K562 (cell line): ENCODE data around the gene TMEM11. TPM values are rescaled to one million over a fixed set of nuclear protein-coding genes. Genes with fewer than 3 reads are reported as not detected.

ENCODE experiments used
- ATAC-seq: fragments of 200-7000 bp; cut with Tn5 transposase; 3 replicates; pipeline ENCODE4 v1.9.1; 2020; ENCODE audit warnings: moderate library complexity
- BruUV-seq: library from RNA; stranded (reverse); fragments of 400-500 nt; replicated peaks from 2 replicates; lab custom pipeline; 2021; lab: Mats Ljungman, UMichigan
- CTCF ChIA-PET: fragments of 300-600 bp; formaldehyde crosslinking; extraction: SDS; loops from one replicate; lab custom pipeline; 2021; ENCODE audit warnings: low intra/inter-chr PET ratio; lab: Yijun Ruan, JAX
- POLR2A ChIA-PET: fragments of 300-600, 350-650 bp; sonication (Branson Sonifier 250); formaldehyde crosslinking; extraction: SDS; loops from one replicate; lab custom pipeline; 2021; ENCODE audit warnings: antibody characterized with exemption, inconsistent platforms; lab: Yijun Ruan, JAX
- DNase-seq, 4 experiments: peaks; one replicate each; pipeline versions ENCODE4 v3.0.0 to v3.0.0-alpha.2; 2011 to 2018; ENCODE audit warnings: low spot score in 3 of 4, mixed read lengths in 3 of 4; ENCODE audit errors: extremely low read depth in 1 of 4
- FAIRE-seq: peaks from 2 replicates; lab custom pipeline; 2011; peaks lifted over from hg19 to GRCh38; lab: Jason Lieb, UNC
- H2AFZ ChIP-seq: 2 replicates; pipeline ENCODE4 v1.6.0; 2011; ENCODE audit warnings: low read depth, low read length, control low read depth, inconsistent platforms
- H3K27ac ChIP-seq: fragments of 200-600 bp; 3 replicates; pipeline ENCODE4 v1.8.0; 2011; ENCODE audit warnings: low read depth, mild to moderate bottlenecking, control low read depth, inconsistent platforms, low read length, moderate library complexity, mixed read lengths; ENCODE audit errors: extremely low read depth
- H3K27me3 ChIP-seq, 2 experiments: fragments of 300-600 bp in 1 of 2; 2 replicates in 1 of 2; 3 replicates in 1 of 2; pipeline versions ENCODE4 v1.6.0 to v1.8.0; 2011; ENCODE audit warnings: inconsistent platforms in 2 of 2, low read length in 2 of 2, mild to moderate bottlenecking in 1 of 2, mixed read lengths in 1 of 2, moderate library complexity in 1 of 2; ENCODE audit not compliant: control insufficient read depth in 2 of 2, insufficient read depth in 2 of 2
- H3K36me3 ChIP-seq: fragments of 300-600 bp; 3 replicates; pipeline ENCODE4 v1.8.0; 2011; ENCODE audit warnings: mild to moderate bottlenecking, low read length, inconsistent platforms; ENCODE audit not compliant: control insufficient read depth, insufficient read depth
- H3K4me1 ChIP-seq, 2 experiments: fragments of 200-600 bp in 1 of 2; replicated peaks in 1 of 2; 2 replicates in 1 of 2; 3 replicates in 1 of 2; pipeline versions ENCODE4 v1.5.1 to v1.8.0; 2011; ENCODE audit warnings: inconsistent platforms in 2 of 2, low read length in 2 of 2, mild to moderate bottlenecking in 1 of 2, mixed read lengths in 1 of 2, moderate library complexity in 1 of 2; ENCODE audit not compliant: control insufficient read depth in 2 of 2, insufficient read depth in 2 of 2
- H3K4me2 ChIP-seq: 2 replicates; pipeline ENCODE4 v1.6.1; 2011; ENCODE audit warnings: low read length, control low read depth, inconsistent platforms, mixed read lengths; ENCODE audit not compliant: insufficient read depth
- H3K4me3 ChIP-seq: fragments of 200-600 bp; sonication (generic), shearing (Covaris generic); 2 replicates; pipeline ENCODE4 v1.5.1; 2016; ENCODE audit warnings: control low read depth, inconsistent platforms
- H3K79me2 ChIP-seq: fragments of 200-600 bp; 3 replicates; pipeline ENCODE4 v1.8.0; 2011; ENCODE audit warnings: low read length, inconsistent platforms; ENCODE audit not compliant: control insufficient read depth, insufficient read depth
- H3K9ac ChIP-seq, 2 experiments: 2 replicates each; pipeline versions ENCODE4 v1.6.0 to v1.6.1; 2011; ENCODE audit warnings: low read depth in 2 of 2, low read length in 2 of 2, control low read depth in 1 of 2, inconsistent platforms in 1 of 2, mild to moderate bottlenecking in 1 of 2, mixed read lengths in 1 of 2; ENCODE audit not compliant: insufficient read depth in 1 of 2
- H3K9me1 ChIP-seq: one replicate; pipeline ENCODE4 v1.6.0; 2011; ENCODE audit warnings: inconsistent platforms, mild to moderate bottlenecking, low read length, moderate library complexity; ENCODE audit not compliant: control insufficient read depth, insufficient read depth
- H3K9me3 ChIP-seq: replicated peaks from 2 replicates; pipeline ENCODE4 v1.5.1; 2011; ENCODE audit warnings: low read depth, low read length, inconsistent platforms; ENCODE audit not compliant: control insufficient read depth, insufficient read depth
- H4K20me1 ChIP-seq: replicated peaks from 2 replicates; pipeline ENCODE4 v1.6.1; 2011; ENCODE audit warnings: low read length, inconsistent platforms, mixed read lengths; ENCODE audit not compliant: control insufficient read depth, insufficient read depth
- BCLAF1 ChIP-seq, 2 experiments: fragments of 450-650 bp in 1 of 2; IDR thresholded peaks; 2 replicates each; pipeline ENCODE4 v1.6.1; 2011 to 2017; ENCODE audit warnings: low read depth in 2 of 2, antibody characterized with exemption in 1 of 2, borderline replicate concordance in 1 of 2, low read length in 1 of 2, mild to moderate bottlenecking in 1 of 2, mixed read lengths in 1 of 2; ENCODE audit not compliant: control insufficient read depth in 1 of 2
- CSDE1 ChIP-seq, 2 experiments: fragments of 450-650 bp; IDR thresholded peaks; 2 replicates each; pipeline ENCODE4 v1.6.1; 2016; ENCODE audit warnings: mild to moderate bottlenecking in 1 of 2
- EP300 ChIP-seq: IDR thresholded peaks from 2 replicates; pipeline ENCODE4 v1.6.1; 2012; ENCODE audit warnings: low read length, improper control_type of control experiment
- EWSR1 ChIP-seq: fragments of 450-650 bp; IDR thresholded peaks from 2 replicates; pipeline ENCODE4 v1.6.1; 2018; ENCODE audit warnings: borderline replicate concordance, mild to moderate bottlenecking, low read depth, moderate library complexity; ENCODE audit not compliant: partially characterized antibody
- FUS ChIP-seq: fragments of 200-400 bp; formaldehyde crosslinking; optimal IDR thresholded peaks from 2 replicates; pipeline ENCODE3; 2017; ENCODE audit warnings: low read depth, low read length
- HDAC8 ChIP-seq: fragments of 450-650 bp; IDR thresholded peaks from 2 replicates; pipeline ENCODE4 v1.6.1; 2016; ENCODE audit warnings: mild to moderate bottlenecking, missing genetic modification characterization, moderate library complexity, missing compliant biosample characterization
- IRF9 ChIP-seq: fragments of 450-650 bp; IDR thresholded peaks from 2 replicates; pipeline ENCODE4 v1.6.1; 2016; ENCODE audit warnings: missing biosample characterization, missing genetic modification characterization
- KLF13 ChIP-seq: fragments of 450-650 bp; IDR thresholded peaks from 2 replicates; pipeline ENCODE4 v1.6.1; 2016; ENCODE audit warnings: missing genetic modification characterization, low read depth, mild to moderate bottlenecking, missing compliant biosample characterization, moderate library complexity, borderline replicate concordance
- L3MBTL2 ChIP-seq: fragments of 450-650 bp; IDR thresholded peaks from 2 replicates; pipeline ENCODE4 v1.6.1; 2016; ENCODE audit warnings: mild to moderate bottlenecking, moderate library complexity
- MAFG ChIP-seq: fragments of 450-650 bp; conservative IDR thresholded peaks from 2 replicates; pipeline ENCODE4 v1.6.1; 2016; ENCODE audit warnings: missing genetic modification characterization, missing compliant biosample characterization
- MYNN ChIP-seq, 2 experiments: sonication (generic); formaldehyde crosslinking in 1 of 2; IDR thresholded peaks; 2 replicates each; pipeline versions ENCODE4 v1.5.0 to v1.6.1; 2016 to 2020; ENCODE audit warnings: antibody characterized with exemption in 1 of 2, missing genetic modification reagents in 1 of 2
- NR1H2 ChIP-seq: sonication (generic); formaldehyde crosslinking; IDR thresholded peaks from 2 replicates; pipeline ENCODE4 v1.4.0; 2020; ENCODE audit warnings: mild to moderate bottlenecking, missing genetic modification reagents
- POLR3G ChIP-seq: IDR thresholded peaks from 2 replicates; pipeline ENCODE4 v1.6.1; 2011; ENCODE audit not compliant: insufficient read length, insufficient replicate concordance; ENCODE audit errors: extremely low read depth
- RUNX1 ChIP-seq: sonication (generic); IDR thresholded peaks from 2 replicates; pipeline ENCODE4 v1.6.1; 2016; ENCODE audit warnings: antibody characterized with exemption, low read depth
- SIN3B ChIP-seq: fragments of 450-650 bp; IDR thresholded peaks from 2 replicates; pipeline ENCODE4 v1.6.1; 2017; ENCODE audit warnings: low read depth, mild to moderate bottlenecking, moderate library complexity
- TBL1XR1 ChIP-seq, 2 experiments: IDR thresholded peaks; 2 replicates each; pipeline ENCODE4 v1.6.1; 2012; ENCODE audit warnings: improper control_type of control experiment in 2 of 2, low read length in 2 of 2, mild to moderate bottlenecking in 1 of 2
- TCFL5 ChIP-seq: fragments of 250-450 bp; sonication (Bioruptor Pico); conservative IDR thresholded peaks from 2 replicates; pipeline ENCODE4 v1.6.1; 2021; ENCODE audit warnings: mild to moderate bottlenecking, moderate library complexity, matching md5 sums
- ZBTB8A ChIP-seq: fragments of 450-650 bp; IDR thresholded peaks from 2 replicates; pipeline ENCODE4 v1.6.1; 2018; ENCODE audit warnings: mild to moderate bottlenecking, moderate library complexity; ENCODE audit not compliant: partially characterized antibody
- ZNF354B ChIP-seq: fragments of 250-450 bp; sonication (Bioruptor Pico); IDR thresholded peaks from 2 replicates; pipeline ENCODE4 v1.4.0; 2020
- whole genome bisulfite sequencing: fragments of 100-300 bp; shearing (Covaris generic); methylation state at CpG from one replicate; pipeline ENCODE4 v1.1.6; 2016; ENCODE audit warnings: low coverage, mixed read lengths; ENCODE audit not compliant: insufficient coverage; ENCODE audit errors: missing lambda C conversion rate; 5-methylcytosine and 5-hydroxymethylcytosine counted together
- in situ Hi-C: fragments of 300-500 bp; cut with MboI; formaldehyde crosslinking; loops from 4 replicates; pipeline ENCODE4 v1.15.0; 2018; ENCODE audit warnings: inconsistent platforms, mixed read lengths
- intact Hi-C: fragments of 100-400 bp; cut with micrococcal nuclease; formaldehyde crosslinking; loops from 2 replicates; pipeline ENCODE4 v1.14.2; 2022
- polyA plus RNA-seq, 8 experiments: library from polyadenylated mRNA; depleted of rRNA in 4 of 8; stranded (reverse) in 5 of 8; unstranded in 3 of 8; fragments of >200 nt; fragmentation: Nextera tagmentation in 2 of 8; fragmentation: Illumina TruSeq in 1 of 8; extraction: Ambion mirVana in 2 of 8; extraction: Trizol in 1 of 8; gene quantifications; 2 replicates each; pipeline versions ENCODE4 v1.2.1 to v1.2.3, GENCODE V29; 2011 to 2014; ENCODE audit warnings: inconsistent platforms in 1 of 8, missing spikeins in 1 of 8
- total RNA-seq, 7 experiments: library from RNA; depleted of rRNA in 6 of 7; stranded (reverse); fragments of >200 nt in 6 of 7; fragmentation: Illumina TruSeq in 2 of 7; extraction: Trizol in 2 of 7; gene quantifications; 2 replicates each; pipeline versions ENCODE4 v1.2.1 to v1.2.3, GENCODE V29; 2011 to 2021; ENCODE audit warnings: low replicate concordance in 1 of 7

TMEM11 gene
- total and polyA plus RNA-seq, 9 of the 15 experiments (the other 6 are each of a cell fraction or from before 2014, with no cell fraction given): 12.0 to 40.7 (median 30.0) TPM

DNA sequence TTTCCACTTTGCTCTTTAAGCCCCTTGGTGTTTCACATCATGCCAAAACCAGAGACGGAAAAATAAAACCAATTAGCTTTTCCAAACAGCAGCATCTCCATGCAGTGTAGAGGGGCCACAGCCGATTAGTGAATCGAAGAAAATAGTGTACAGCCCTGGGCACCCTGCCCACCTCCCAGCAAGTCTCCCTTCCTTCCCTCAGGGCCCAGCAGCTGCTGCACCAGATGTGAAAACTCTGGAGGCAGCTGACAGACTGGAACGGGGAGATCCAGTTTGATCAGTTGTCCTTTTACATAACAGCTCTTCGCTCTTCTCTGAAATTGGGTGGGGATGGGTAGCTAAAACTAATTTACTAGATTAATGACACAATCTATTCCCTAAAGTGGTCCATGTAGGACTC is 19.3 kb downstream of the TMEM11 start:
- peaks cover 7% of the 10 kb centered on the region for H3K9me1 ChIP-seq
- H3K9ac ChIP-seq: no peak overlapping the region
- peaks cover 0 to 12% of the 10 kb centered on the region in 2 experiments; a peak in 2 of 5 replicates for H3K4me1 ChIP-seq
- no peak overlapping the region for H3K27ac ChIP-seq
- WGBS: 84% methylated on average over 5 of the region's 5 CpGs
- POLR2A ChIA-PET: interaction anchor here (1.2 to 1.9 kb wide), 4 partner anchors 12 to 21 kb away, joined by 4 to 6 read pairs (median 5); no protein-coding TSS in a partner anchor
- no peaks in the 10 kb centered on the region for H3K9me3 ChIP-seq
- no peak overlapping the region for H3K4me2 ChIP-seq
- CTCF ChIA-PET: no interaction called here
- FAIRE-seq: no peak
- no peak overlapping the region for H3K4me3 ChIP-seq
- BruUV-seq: no TSS peak
- peaks cover 21% of the 10 kb centered on the region for H3K79me2 ChIP-seq
- peaks cover 12% of the 10 kb centered on the region for H4K20me1 ChIP-seq
- intact Hi-C loops (no loop called here), in situ Hi-C loops (no loop called here)
- H3K27me3 ChIP-seq: no peaks in the 10 kb centered on the region
- DNase-seq: no peak
- peaks cover 22% of the 10 kb centered on the region; the same call in 1 of the 3 replicates for H3K36me3 ChIP-seq
- no peak overlapping the region for H2AFZ ChIP-seq
- ATAC-seq: no peak
- no peak for TF ChIP-seq SIN3B
- no peak for TF ChIP-seq EP300
- no peak for TF ChIP-seq L3MBTL2
- no peak for TF ChIP-seq NR1H2
- no peak for TF ChIP-seq CSDE1 (IDR thresholded peaks at IDR 0.05)
- no peak for TF ChIP-seq BCLAF1 (IDR thresholded peaks at IDR 0.05; ENCODE audit: borderline replicate concordance in 1 of 2, control insufficient read depth in 1 of 2, low read depth in 2 of 2, low read length in 1 of 2)
- TF ChIP-seq ZNF354B: no peak
- no peak for TF ChIP-seq RUNX1
- TF ChIP-seq MAFG (tag): no peak
- no peak for TF ChIP-seq TBL1XR1 (IDR thresholded peaks at IDR 0.05; ENCODE audit: low read length in 2 of 2)
- no peak for TF ChIP-seq TCFL5 (CRISPR knock-in tag)
- TF ChIP-seq HDAC8: no peak
- TF ChIP-seq POLR3G: no peak
- no peak for TF ChIP-seq ZBTB8A
- TF ChIP-seq KLF13: no peak
- TF ChIP-seq MYNN (IDR thresholded peaks at IDR 0.05): no peak
- TF ChIP-seq MYNN (CRISPR knock-in tag; IDR thresholded peaks at IDR 0.05): no peak
- no peak for TF ChIP-seq FUS
- TF ChIP-seq EWSR1: no peak
- TF ChIP-seq IRF9 (tag): no peak
